Measurements from ENCODE around the gene SAP30.

DNA sequence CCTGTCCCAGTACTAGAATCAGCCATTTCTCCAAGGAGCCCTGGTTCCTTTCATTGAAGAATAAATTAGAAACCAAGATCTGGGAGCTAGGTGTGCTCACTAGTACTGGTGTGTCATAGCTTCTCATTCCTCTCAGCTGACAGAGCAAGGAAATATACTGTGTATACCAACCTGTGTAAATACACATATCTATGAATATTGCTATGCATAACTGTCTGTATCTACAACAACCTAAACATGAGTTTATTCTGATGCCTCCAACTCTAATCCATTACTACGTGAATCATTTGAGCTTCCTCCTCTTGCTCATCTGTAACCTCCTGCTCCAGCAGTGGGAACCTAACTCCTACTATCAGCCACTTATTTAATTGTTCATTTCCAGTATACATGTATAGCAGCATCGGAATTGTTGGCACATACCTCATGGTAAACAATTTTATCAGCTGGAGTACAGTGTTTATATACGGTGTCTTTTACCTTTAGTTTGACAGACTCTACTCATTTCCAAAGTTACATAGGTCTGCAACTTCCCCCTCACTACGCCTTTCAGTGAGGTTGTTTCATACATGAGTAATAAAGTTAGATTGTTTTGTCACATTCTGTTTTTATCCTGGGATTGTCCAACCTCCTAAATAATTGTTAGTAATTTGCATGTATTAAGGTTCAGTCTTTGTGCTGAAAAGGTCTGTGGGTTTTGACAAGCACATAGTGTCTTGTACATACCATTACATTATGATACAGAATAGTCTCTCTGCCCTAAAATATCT lies 35.3 kb downstream of the SAP30 start:
- TF ChIP-seq, protein P1, sequence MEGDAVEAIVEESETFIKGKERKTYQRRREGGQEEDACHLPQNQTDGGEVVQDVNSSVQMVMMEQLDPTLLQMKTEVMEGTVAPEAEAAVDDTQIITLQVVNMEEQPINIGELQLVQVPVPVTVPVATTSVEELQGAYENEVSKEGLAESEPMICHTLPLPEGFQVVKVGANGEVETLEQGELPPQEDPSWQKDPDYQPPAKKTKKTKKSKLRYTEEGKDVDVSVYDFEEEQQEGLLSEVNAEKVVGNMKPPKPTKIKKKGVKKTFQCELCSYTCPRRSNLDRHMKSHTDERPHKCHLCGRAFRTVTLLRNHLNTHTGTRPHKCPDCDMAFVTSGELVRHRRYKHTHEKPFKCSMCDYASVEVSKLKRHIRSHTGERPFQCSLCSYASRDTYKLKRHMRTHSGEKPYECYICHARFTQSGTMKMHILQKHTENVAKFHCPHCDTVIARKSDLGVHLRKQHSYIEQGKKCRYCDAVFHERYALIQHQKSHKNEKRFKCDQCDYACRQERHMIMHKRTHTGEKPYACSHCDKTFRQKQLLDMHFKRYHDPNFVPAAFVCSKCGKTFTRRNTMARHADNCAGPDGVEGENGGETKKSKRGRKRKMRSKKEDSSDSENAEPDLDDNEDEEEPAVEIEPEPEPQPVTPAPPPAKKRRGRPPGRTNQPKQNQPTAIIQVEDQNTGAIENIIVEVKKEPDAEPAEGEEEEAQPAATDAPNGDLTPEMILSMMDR (IDR thresholded peaks at IDR 0.05 in 2 of 3, conservative IDR thresholded peaks at IDR 0.05 in 1 of 3; ENCODE audit: borderline replicate concordance in 1 of 3, insufficient read depth in 1 of 3, low read depth in 2 of 3, low read length in 2 of 3): no peak
- no peak for TF ChIP-seq YY1 (IDR thresholded peaks at IDR 0.05; ENCODE audit: extremely low read depth, insufficient replicate concordance, low read depth, low read length)
- no peak for TF ChIP-seq CEBPB (IDR thresholded peaks at IDR 0.05; ENCODE audit: low read depth)
- no peak for TF ChIP-seq POLR2A (IDR thresholded peaks at IDR 0.05; ENCODE audit: borderline replicate concordance, extremely low read depth, insufficient read depth, insufficient read length)
- TF ChIP-seq JUND (IDR thresholded peaks at IDR 0.05): no peak
- no peak for TF ChIP-seq ZNF274 (IDR thresholded peaks at IDR 0.05; ENCODE audit: low read depth, low read length)
- no peak for TF ChIP-seq ATF3 (IDR thresholded peaks at IDR 0.05)
- no peak for TF ChIP-seq SP1 (IDR thresholded peaks at IDR 0.05; ENCODE audit: low read depth)
- no peak for TF ChIP-seq POLR2AphosphoS5 (IDR thresholded peaks at IDR 0.05; ENCODE audit: low read depth, low read length)
- no peak for TF ChIP-seq REST (IDR thresholded peaks at IDR 0.05; ENCODE audit: low read depth)
- no peak for TF ChIP-seq RAD21 (IDR thresholded peaks at IDR 0.05; ENCODE audit: low read depth)

All from HCT116 (cell line).